PFSK-1 (cell line): ENCODE data around the gene THAP5.

Experiments used
- SIN3A ChIP-seq: IDR thresholded peaks from 2 replicates; pipeline ENCODE4 v1.6.1; 2012; ENCODE audit warnings: mild to moderate bottlenecking, low read length, moderate library complexity, borderline replicate concordance; ENCODE audit not compliant: insufficient read depth
- TAF1 ChIP-seq: IDR thresholded peaks from 2 replicates; pipeline ENCODE4 v1.6.1; 2012; ENCODE audit warnings: low read length, control low read depth, borderline replicate concordance; ENCODE audit not compliant: insufficient read depth

DNA sequence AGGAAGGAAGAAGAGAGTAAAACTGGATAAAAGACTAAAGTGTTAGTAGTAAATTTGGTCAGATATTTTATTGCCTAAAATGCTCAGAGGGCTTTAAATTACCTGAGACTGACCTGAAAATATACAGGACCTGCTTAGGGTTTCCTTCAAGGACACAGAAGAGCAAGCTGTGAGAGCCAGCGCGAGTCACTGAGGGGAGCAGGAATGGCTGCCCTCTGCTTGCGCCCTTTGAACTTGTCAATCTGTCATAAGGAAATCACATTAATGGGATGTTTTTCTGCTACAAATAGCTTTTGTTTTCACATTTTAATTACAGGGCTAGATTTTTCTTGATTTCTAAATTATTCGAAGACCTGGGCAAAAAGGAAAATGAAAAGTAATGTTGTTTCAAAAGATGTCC lies 27.1 kb upstream of the THAP5 start:
- TF ChIP-seq TAF1 (no peak), SIN3A (no peak)
